ENCODE measurements around the gene MCRIP1.

MCRIP1 gene

DNA sequence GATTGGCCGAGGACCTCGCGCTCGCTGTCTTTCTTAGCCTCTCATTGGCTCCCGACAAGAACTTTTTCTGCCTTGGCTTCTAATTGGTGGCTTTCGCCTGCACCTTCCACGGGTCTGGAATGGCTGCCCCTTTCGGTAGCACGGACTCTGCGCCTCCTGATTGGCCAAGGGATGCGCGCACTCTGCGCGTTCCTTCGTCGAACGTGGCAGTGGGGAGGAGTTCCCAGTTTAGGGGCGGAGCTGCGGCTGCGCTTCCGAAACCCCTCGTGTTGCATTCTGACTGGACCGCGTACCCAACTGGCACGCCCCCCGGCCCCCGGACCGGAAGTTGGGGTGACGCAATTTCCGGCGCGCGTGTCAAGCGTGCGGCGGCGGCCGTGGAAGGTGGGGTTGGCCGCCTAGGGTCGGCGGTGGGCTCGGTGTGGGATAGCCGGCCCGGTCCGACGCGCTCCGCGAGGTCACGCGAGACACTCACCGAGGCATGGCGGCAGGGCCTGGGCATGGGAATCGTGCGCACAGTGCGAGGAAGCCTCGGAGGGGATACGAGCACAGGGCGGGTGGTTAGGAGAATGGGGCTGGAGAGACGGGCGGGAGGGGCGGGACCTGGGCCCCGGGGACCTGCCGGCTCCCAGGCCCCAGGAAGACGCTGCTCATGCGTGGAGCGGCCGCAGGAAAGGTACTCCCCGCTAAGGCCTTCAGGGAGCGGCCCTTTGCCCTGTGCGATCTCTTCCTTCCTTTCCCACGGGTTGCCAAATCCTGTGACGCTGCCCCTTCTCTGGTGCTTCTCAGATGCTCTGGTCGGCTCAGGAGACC is 27.9 kb upstream of the MCRIP1 start:
- peak; percentile 99 for DNase-seq

GRCh38 chr17:81859906-81860755 is 27.0 kb upstream of the MCRIP1 start, which contains the start of gene P4HB:
TSS of gene P4HB (minus strand) at chr17:81860535. CDS start at chr17:81860471, 64 bp downstream.
- DNase-seq: no peak

DNA sequence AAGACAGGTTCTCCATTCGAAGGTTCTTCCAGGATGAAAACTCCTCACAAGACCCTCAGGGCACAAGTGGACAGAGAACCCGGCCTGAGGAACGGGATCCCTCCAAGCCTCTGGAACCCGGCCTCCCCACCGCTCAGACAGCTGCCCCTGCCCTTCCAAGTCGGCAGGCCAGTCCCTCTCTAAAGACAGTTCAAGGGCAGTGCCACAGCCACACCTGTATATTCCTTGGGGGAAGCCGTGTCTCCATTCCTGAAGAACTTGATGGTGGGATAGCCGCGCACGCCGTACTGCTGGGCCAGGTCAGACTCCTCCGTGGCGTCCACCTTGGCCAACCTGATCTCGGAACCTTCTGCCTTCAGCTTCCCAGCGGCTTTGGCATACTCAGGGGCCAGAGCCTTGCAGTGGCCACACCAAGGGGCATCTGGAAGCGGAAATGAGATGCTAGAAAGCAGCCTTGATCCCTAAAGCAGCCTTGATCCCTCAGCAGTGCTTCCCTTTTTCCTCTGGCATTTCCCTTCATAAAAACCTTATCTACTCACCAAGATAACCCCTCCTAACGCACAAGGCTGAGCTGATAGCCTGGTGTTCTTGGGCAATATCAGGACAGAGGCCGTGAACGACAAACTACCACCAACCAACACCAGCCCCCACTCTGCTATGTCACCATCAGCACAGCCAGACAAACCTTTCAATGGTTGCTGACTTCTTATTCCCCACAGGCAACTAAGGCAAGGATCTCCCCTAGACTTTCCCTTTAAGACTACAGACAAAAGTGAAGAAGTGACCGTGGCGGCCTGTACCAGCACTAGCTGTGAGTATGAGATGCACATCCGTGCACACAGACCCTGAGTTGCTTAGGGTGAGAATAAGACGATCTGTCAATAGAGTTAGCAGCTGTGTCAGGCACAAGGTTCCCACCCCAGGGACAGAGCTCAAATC is 26.1 kb upstream of the MCRIP1 start:
- DNase-seq: no peak

DNA sequence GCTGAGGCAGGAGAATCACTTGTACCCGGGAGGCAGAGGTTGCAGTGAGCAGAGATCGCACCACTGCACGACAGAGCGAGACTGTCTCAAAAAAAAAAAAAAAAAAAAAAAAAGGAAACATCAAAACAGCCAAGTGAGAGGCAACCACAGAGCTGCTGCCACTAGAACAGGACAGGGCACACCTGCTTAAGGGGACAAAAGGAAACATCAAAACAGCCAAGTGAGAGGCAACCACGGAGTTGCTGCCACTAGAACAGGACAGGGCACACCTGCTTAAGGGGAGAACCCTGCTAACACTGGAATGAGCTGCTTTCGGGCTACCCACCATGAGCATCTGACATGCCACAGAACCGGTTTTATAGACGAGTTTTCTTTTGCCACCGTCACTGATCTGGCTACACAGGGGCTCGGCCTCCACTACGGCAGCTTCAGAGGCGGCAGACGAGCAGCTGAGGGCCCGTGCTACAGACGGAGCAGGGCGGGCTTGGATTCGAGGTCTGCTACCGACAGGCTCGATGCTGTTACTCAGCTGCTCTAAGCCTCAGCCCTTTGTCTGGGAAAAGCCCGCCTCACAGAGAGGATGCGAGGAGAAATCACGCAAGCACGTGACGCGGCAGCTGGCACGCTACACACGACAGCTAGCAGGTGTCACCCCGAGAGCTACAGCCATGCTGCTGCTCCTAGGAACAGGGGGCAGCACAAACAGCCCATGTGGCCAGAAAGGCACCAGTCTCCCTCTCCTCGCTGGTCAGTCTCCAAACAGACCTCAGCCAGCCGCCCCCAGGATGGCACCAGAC is 25.3 kb upstream of the MCRIP1 start:
- no peak for DNase-seq

- DNase-seq: peak; percentile 12
These were observed 22.1 kb upstream of the MCRIP1 start for GRCh38 chr17:81854974-81855774.

GRCh38 chr17:81852237-81852636 is 19.1 kb upstream of the MCRIP1 start:
- no peak for DNase-seq

DNA sequence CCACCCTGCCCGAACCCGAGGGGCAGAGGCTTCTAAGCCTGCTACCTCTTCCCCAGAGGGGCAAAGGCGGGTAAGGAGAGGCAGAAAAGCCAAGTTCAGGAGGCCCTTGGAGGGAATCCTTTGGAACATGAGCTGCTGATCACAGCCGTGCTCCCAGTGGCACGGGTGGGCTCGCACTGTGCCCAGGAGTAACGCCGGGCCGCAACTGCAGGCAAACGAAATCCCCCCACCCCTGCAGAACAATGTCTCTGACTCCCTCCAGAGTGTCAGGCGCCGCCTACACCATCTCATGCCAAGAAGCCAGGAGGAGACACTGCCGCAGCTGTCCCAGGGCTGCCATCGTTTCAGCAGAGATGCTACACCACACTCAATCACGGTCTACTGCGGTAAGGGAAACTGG is 18.3 kb upstream of the MCRIP1 start:
- no peak for DNase-seq

DNA sequence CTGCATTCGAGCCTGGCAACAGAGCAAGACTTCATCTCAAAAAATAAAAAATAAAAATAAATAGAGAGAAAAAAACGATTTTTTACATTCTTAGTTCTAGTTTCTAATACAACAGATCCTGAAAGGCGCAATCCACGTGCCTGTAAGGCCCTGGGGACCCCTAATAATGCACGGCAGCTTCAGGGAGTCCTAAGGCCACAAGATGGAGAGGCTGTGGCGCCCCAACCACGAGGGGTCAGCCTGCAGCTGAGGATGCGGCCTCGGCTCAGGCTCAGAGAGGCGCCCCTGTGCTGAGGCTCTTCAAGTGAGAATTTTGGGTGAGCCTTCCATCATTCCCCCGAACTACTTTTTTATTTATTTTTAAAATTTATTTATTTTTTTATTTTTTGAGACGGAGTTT is 16.4 kb upstream of the MCRIP1 start:
- DNase-seq: no peak

DNA sequence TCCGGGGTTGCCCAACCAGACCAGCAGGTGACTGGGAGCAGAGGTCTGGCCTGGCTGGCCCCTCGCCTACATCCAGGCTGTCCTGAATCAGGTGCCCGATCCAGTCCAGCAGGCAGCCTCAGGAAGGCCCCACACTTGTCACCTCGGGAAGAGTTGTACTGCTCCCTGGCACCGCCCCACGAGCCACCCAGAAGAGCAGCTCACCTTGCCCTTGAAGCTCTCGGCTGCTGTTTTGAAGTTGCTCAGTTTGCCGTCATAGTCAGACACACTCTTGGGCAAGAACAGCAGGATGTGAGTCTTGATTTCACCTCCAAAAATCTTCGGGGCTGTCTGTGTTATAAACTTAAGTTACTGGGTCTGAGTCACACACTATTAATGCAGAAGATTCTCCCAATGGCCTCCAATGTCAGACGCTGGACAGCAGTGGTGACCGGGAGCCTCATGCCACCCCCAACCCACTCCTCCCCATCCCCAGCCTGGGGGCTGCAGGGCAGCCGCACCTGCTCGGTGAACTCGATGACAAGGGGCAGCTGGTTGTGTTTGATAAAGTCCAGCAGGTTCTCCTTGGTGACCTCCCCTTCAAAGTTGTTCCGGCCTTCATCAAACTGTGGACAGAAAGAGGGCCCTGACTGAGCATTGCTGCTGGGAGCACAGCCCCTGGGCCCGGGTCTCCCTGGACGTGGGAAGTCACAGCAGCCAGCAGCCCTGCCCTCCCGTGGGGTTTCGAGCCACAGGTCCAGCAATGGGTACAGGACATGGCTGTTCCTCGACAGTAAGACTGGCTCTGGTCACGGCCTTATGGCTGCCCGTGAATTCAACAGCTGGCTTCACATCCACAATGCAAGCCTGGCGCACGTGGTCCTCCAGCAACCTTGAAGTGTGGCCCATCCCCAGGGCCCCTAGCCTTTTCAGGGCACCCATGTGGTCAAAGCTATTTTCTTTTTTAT is 13.9 kb upstream of the MCRIP1 start:
- DNase-seq: no peak

GRCh38 chr17:81845881-81846742 is 13.0 kb upstream of the MCRIP1 start:
- no peak for DNase-seq

- DNase-seq: no peak
These were observed 12.3 kb upstream of the MCRIP1 start for GRCh38 chr17:81845361-81845760.

DNA sequence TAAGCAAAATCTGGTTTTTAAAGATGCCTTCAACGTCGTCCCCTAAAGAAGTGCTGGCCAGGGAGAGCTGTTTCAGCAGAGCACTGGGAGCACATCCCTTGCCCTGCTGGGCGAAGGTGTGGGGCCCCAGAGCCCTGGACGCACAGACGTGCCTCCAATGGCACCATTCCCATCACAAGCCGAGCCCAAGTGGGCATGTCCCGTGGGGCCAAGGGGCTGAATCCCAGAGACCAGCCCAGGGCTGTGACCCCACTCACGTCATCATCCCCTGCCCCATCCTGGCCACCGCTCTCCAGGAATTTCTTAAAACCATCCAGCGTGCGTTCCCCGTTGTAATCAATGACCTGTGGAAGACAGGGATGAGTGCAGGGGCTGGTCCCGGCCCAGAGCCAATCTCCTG is 11.8 kb upstream of the MCRIP1 start:
- no peak for DNase-seq

DNA sequence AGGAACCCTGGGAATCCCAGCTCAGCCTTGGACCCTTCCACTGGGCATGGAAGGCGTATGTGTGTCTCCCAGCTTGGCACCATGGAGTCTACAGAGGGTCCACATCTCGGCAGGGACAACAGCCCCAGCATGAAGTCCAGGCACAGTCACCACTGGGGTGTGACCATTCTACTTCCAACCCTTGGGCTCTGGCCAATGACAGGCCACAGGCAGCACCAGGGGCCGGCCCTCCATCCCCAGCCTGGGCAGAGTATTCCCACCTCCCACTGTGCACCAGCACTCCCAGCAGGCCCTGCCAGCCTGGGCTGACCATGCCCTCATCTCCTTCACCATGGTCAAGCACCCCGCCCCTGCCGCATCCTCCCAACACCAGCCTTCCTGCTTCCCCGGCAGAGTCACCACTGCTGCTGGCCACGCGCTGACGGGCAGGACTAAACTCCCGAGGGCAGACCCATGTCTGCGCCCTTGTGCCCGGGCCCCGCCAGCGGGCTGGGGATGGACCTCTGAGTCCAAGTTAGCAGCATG is 11.3 kb upstream of the MCRIP1 start:
- DNase-seq: no peak

DNA sequence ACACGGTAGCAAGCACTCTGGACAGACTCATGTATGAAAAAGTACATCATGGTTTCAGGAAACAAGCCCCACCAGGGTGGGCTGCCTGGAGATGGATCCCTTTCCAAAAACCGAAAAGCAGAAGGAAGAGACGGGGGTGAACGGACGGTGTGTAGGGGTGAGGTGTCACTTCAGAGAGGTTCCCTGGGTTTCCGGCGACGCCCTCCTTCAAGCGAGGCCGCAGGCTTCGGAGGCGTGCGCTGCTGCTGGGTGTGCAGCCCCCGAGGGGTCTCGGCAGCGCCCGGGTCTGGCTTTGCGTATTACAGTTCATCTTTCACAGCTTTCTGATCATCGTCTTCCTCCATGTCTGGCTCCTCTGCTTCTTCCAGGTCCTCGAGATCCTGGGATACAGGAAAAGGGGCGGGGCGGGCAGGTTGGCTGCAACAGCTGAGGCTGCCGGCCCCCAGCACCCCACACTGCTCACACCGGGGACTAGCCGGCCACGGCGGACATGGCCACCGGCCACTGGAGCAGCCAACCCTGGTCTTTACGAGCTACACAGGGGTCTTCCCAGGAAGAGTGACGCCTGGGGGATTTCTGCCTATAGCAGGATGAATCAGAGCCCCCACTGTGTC is 10.7 kb upstream of the MCRIP1 start:
- DNase-seq: no peak

GRCh38 chr17:81842725-81843504 is 9.8 kb upstream of the MCRIP1 start:
- no peak for DNase-seq

DNA sequence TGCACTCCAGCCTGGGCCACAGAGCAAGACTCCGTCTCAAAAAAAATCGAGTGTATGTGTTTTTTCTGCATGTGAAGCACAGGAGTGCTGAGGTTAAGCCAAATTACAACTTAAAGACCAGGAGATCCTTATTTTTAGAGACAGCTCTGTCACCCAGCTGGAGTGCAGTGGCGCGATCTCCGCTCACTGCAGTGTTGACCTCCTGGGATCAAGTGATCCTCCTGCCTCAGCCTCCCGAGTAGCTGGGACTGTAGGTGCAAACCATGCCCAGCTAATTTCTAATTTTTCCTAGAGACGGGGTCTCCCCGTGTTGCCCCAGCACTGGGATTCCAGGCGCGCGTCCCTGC is 9.3 kb upstream of the MCRIP1 start:
- no peak for DNase-seq

DNA sequence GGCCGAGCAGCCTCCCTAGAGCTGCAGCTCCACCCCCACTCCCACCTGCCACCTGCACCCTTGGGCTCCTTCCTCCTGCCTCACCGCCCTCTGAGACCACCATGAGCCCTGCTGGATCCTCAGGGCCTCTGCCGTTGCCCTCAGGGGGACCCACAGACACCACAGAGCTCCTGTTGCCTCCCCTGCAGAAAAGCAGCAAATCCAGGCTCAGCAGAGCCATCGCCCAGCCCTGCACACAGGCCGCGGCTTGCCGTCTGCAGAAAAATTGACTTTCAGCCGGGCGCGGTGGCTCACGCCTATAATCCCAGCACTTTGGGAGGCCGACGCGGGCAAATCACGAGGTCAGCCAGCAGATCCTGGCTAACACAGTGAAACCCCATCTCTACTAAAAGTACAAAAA is 8.8 kb upstream of the MCRIP1 start:
- DNase-seq: no peak
